ENCODE measurements around the gene IRGQ.
A peak's percentile ranks its signal among the peaks of the same experiment; 100 is the strongest.

Gene IRGQ

GRCh38 chr19:43595999-43596841 lies at the start of gene IRGQ, which contains the start of gene ZNF576:
Gene IRGQ (minus strand): TSS chr19:43596134. CDS start chr19:43595338, 796 bp downstream.
Gene ZNF576 (plus strand): TSS chr19:43596595. CDS start chr19:43597109, 514 bp downstream.
- TF ChIP-seq CTCF (IDR thresholded peaks at IDR 0.05; ENCODE audit: extremely low read depth, missing control alignments): no peak

GRCh38 chr19:43644181-43644580 lies 48.2 kb upstream of the IRGQ start:
- no peak for DNase-seq (ENCODE audit: low spot score)
- no peak for TF ChIP-seq CTCF (IDR thresholded peaks at IDR 0.05; ENCODE audit: extremely low read depth, missing control alignments)

More at GRCh38 chr19:43595999-43596841, at the start of gene IRGQ, which contains the start of gene ZNF576:
- DNase-seq (ENCODE audit: low spot score): peak; percentile 98

- TF ChIP-seq CTCF (IDR thresholded peaks at IDR 0.05; ENCODE audit: extremely low read depth, missing control alignments): no peak
- no peak for DNase-seq (ENCODE audit: low spot score)
Measured at GRCh38 chr19:43643326-43643725, 47.4 kb upstream of the IRGQ start.

- TF ChIP-seq CTCF (IDR thresholded peaks at IDR 0.05; ENCODE audit: extremely low read depth, missing control alignments): no peak
- no peak for DNase-seq (ENCODE audit: low spot score)
Measured at GRCh38 chr19:43642531-43642930, 46.6 kb upstream of the IRGQ start.

GRCh38 chr19:43641333-43641732 lies 45.4 kb upstream of the IRGQ start:
- no peak for TF ChIP-seq CTCF (IDR thresholded peaks at IDR 0.05; ENCODE audit: extremely low read depth, missing control alignments)
- DNase-seq (ENCODE audit: low spot score): no peak

GRCh38 chr19:43640424-43640757 lies 44.5 kb upstream of the IRGQ start:
- DNase-seq (ENCODE audit: low spot score): no peak
- TF ChIP-seq CTCF (IDR thresholded peaks at IDR 0.05; ENCODE audit: extremely low read depth, missing control alignments): no peak

- no peak for TF ChIP-seq CTCF (IDR thresholded peaks at IDR 0.05; ENCODE audit: extremely low read depth, missing control alignments)
- DNase-seq (ENCODE audit: low spot score): peak; percentile 88
Measured at GRCh38 chr19:43639519-43640423, 43.8 kb upstream of the IRGQ start, which contains the start of gene CADM4. Gene CADM4 (minus strand): TSS chr19:43639850. CDS start chr19:43639790, 60 bp downstream.
